GM19193 (cell line): Measurements from ENCODE around the gene PARP3.

ENCODE experiments used
- POLR2A ChIP-seq: IDR thresholded peaks from 4 replicates; pipeline ENCODE4 v1.6.1; 2011; ENCODE audit not compliant: insufficient read depth, insufficient read length; ENCODE audit errors: extremely low read depth

Gene PARP3

DNA sequence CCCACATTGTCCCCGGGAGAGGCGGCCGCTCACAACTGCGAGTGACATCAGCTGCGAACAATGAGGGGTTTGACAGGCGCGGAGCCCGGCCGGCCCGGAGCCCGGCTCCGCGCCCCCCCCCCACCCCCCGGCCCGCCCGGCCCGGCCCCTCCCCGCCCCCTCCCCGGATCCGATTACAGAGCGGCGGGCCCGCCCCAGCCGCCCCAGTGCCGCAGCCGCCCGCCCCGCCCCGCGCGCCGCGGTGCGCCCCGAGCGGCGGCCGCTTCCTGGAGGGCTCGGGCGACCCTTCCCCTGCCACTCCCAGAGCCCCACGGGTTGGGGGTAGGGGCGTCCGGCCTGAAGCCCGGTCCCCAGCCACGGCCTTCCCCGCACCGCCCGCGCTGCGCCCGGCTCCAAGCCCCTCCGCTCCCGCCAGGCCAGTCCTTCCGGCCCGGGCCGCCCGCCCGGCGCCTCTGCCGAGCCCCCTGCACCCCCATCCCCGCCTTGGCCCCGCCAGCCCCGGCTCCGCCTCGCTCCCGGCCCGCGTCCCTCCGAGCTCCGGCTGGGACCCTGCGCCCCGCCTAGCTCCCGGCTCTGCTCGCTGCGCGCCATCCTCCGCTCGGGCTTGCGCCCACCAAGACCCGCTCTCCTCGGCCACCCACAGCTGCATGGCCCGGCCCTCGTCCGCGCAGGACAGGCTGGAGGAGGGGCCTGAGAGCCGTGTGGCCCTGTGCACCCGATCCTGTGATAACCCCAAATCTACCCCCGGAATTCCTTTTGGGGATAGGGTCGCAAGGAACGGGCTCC is 25.4 kb downstream of the PARP3 start, which contains the start of gene PCBP4:
PCBP4 (minus strand) TSS at position 71 of the 786 bp plus-strand sequence. CDS start 6,214 bp downstream, outside the sequence.
- no peak for TF ChIP-seq POLR2A

GRCh38 chr3:51968170-51968775 is 26.1 kb downstream of the PARP3 start:
- no peak for TF ChIP-seq POLR2A

DNA sequence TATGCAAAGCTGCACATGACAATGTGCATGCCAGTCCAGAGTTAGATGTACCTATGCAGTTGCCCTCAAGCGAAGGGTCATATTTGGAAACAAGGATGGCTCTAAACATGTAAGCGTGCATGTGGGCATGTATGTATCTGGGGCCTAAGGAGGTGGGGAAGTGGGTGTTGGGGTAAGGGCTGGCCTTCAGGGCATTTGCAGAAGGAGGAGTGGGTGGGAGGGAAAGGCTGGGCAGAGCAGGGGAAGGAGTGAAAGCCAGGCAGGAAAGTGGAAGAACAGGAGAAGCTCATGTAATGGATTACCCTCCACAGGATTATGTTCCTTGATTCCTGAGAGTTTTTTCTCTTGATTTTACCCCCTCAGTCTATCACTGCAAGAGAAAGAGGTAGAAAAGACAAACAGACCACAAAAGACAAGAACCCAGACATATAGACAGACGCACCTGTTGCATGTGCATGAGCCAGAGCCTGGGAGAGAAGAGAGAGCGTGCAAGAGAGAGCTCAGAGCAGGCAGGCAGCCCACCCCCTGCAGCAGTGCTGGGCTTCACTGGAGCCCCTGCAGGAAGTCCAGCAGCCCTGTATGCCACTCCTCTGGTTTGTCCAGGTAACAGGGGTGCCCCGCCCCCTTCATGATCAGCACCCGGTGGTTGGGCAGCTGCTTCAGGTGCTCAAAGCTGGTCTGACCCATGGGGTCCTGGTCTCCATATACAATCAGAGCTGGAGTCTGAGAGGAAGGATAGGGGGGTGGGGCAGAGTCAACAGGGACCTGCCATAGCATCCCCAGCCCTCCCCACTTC is 26.9 kb downstream of the PARP3 start:
- no peak for TF ChIP-seq POLR2A

GRCh38 chr3:51969841-51970240 is 27.7 kb downstream of the PARP3 start:
- no peak for TF ChIP-seq POLR2A

GRCh38 chr3:51970606-51971300 is 28.6 kb downstream of the PARP3 start:
- no peak for TF ChIP-seq POLR2A

- no peak for TF ChIP-seq POLR2A
Observed at GRCh38 chr3:51971350-51971749, 29.2 kb downstream of the PARP3 start.

DNA sequence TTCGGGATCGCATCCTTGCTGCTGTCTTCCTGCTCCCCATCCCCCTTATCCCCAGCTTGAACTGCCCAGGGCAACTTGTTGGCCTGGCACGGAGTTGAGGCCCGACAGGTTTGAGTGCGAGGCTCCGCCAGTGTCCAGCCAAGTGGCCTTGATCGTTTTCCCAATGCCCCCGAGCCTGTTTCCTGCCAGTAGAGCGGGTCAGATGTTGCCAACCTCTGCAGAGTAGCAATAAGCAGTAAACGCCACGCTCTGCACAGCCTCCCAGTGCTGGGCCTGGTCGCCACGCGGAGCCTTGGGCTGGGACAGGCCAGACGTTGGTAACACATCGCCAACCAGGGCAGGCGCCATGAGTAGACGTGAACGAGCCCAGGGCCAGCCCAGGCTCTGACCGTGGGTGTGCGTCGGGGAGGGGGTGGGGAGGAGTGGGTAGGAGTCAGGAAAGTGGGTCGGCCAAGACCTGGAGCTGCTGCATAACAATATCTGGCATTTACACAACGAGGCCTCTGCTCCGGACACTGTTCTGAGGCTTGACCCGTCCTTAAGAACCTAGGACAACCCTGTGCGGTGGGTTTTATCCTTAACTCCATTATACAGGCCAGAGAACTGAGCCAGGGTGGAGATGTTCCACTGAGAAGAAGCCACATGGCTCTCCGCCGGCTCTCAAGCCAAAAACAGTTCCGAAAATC is 32.3 kb downstream of the PARP3 start:
- TF ChIP-seq POLR2A, result no peak

DNA sequence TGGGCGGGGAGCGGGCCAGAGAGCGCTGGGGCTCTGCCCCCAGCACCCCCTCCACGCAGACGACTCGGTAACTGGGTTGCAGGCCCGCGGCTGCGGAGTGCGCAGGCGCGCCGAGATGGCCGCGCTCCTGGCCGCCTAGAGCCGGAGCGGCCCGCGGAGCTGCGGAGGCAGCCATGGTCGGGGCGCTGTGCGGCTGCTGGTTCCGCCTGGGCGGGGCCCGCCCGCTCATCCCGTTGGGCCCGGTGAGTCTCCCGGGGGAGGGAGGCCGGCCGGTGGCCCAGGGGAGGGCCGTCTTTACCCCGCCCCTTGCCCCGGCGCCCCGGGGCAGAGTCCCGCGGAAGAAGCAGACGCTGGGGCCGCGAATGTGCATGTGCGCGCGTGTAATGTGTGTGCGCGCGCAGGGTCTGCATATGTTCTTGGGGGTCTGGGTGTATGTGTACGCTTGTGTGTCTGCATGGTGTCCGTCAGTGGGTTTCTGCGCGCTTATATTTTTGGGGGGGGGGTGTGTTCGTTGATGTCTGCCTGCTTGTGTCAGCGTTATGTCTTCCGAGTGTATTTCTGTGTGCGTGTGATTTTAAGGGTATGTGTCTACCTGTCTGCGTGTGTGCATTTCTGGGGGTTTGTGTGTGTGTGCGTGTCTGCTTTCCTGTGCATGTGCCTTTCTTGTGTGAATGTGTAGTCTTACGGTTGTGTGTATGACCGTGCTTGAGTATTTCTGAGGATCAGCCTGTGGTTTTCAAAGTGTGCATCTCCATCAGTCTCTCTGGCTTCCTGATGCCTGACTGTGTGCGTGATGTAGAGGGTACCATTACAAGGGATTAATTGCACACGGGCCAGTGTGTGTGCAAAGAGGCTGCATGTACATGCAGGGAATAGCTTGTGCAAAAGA is 33.0 kb downstream of the PARP3 start, which contains the start of gene ABHD14A:
ABHD14A (plus strand) TSS at position 102 of the 889 bp plus-strand sequence; CDS start at position 174, 72 bp downstream.
- TF ChIP-seq POLR2A, result peak; percentile 80

DNA sequence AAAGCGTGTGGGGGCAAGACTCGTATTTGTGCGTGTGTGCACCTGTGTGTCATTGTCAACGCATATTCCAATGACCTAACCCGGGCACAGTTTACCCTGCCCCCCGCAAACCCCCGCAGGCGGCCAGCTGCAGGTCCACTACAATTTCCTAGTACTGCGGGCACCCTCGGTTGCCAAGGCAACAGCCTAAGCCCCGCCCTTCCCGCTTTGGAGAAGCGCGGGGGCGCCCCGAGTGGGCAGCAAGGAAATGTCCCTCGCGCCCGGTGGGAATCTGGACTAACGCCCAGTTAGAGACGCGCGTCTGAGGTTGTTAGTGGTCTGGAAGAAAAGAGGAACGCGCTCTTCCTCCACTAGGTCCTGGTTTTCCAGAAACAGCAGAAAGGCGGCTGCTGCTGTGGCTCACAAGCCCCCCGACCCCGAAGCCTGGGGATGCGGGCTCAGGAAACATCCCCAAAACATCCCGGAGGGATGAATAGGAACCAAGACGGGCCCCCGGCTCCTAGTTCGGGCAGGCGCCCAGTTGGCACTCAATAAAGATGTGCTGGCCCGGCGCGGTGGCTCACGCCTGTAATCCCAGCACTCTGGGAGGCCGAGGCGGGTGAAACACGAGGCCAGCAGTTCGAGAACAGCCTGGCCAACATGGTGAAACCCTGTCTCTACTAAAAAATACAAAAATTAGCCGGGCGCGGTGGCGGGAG is 33.8 kb downstream of the PARP3 start:
- TF ChIP-seq POLR2A, result no peak

DNA sequence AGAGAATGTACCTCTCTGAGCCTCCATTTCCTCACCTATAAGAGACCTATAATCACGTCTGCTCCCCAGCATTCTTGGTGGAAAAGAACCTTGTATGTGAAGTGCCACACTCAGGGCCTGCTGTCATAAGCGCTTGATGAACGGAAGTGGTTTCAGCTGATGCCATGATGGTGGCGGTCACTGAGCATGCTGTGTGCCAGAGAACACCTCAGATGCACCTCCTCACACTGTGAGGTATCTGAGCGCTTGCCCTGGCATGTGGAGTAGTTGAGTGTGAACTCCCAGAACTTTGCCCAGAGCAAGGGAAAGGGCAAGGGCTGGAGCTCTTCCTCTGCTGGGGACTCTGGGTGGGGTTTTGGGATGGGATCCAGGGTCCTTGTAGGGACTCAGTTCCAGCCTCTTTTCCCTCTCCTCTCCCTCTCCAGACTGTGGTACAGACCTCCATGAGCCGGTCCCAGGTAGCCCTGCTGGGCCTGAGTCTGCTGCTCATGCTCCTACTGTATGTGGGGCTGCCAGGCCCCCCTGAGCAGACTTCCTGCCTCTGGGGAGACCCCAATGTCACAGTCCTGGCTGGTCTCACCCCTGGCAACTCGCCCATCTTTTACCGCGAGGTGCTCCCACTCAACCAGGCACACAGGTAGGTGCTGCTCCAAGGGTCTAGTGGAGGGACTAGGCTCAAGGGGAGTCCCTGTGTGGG is 35.4 kb downstream of the PARP3 start:
- no peak for TF ChIP-seq POLR2A

GRCh38 chr3:51978143-51978502 is 36.0 kb downstream of the PARP3 start:
- TF ChIP-seq POLR2A, result no peak

DNA sequence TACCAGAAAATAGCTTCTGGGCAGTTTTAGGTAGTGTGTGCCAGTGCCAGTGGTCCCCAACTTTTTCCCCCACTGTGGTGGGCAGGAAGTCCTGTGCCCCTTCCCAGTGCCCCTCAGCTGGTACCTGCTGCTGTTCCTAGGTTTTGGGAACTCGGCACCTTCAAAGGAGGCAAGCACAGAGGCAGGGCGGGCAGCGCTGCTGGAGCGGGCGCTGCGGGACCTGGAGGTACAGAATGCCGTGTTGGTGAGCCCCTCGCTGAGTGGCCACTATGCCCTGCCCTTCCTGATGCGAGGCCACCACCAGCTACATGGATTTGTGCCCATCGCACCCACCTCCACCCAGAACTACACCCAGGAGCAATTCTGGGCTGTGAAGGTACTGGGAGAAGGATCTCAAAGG is 38.1 kb downstream of the PARP3 start:
- TF ChIP-seq POLR2A, result no peak
